ENCODE measurements around the gene CD40. TPM values are rescaled to one million over a fixed set of nuclear protein-coding genes. Genes with fewer than 3 reads are reported as not detected.

CD40 gene
- total RNA-seq (2022; extraction: Qiagen RNA extraction), result 3.5 to 3.8 TPM (median 3.6 TPM) in 5 replicates

GRCh38 chr20:46117704-46118467 is at the start of gene CD40:
Gene CD40 (plus strand): TSS chr20:46118314. CDS start chr20:46118344, 30 bp downstream.

GRCh38 chr20:46089417-46090388 is 28.4 kb upstream of the CD40 start, which contains the start of gene NCOA5:
Gene NCOA5 (minus strand): TSS chr20:46089962. CDS start chr20:46079424, 10,538 bp downstream.

Other genes with a start within 250 kb of the CD40 start
- 5.1 to 7.0 TPM (median 6.9 TPM) in 5 replicates for gene ZSWIM1, start 237.1 kb upstream of the CD40 start, total RNA-seq (2022; extraction: Qiagen RNA extraction)
- gene SPATA25, start 230.7 kb upstream of the CD40 start, total RNA-seq (2022; extraction: Qiagen RNA extraction), result 0.34 to 0.57 TPM (median 0.49 TPM) in 4 of 5 replicates, not detected in the other
- gene NEURL2, start 227.1 kb upstream of the CD40 start, total RNA-seq (2022; extraction: Qiagen RNA extraction), result 0.64 to 1.2 TPM (median 0.97 TPM) in 5 replicates
- gene CTSA, start 227.0 kb upstream of the CD40 start, total RNA-seq (2022; extraction: Qiagen RNA extraction), result 87.0 to 127 TPM (median 115 TPM) in 5 replicates
- 1.6 to 1.8 TPM (median 1.6 TPM) in 5 replicates for gene PLTP, start 206.2 kb upstream of the CD40 start, total RNA-seq (2022; extraction: Qiagen RNA extraction)
- 24.6 to 32.6 TPM (median 31.8 TPM) in 5 replicates for gene PCIF1, start 183.6 kb upstream of the CD40 start, total RNA-seq (2022; extraction: Qiagen RNA extraction)
- gene ZNF335, start 146.1 kb upstream of the CD40 start, total RNA-seq (2022; extraction: Qiagen RNA extraction), result 5.9 to 9.5 TPM (median 9.1 TPM) in 5 replicates
- 0.21 to 0.66 TPM (median 0.38 TPM) in 5 replicates for gene MMP9, start 109.4 kb upstream of the CD40 start, total RNA-seq (2022; extraction: Qiagen RNA extraction)
- 13.5 to 16.4 TPM (median 13.9 TPM) in 5 replicates for gene SLC12A5, start 89.1 kb upstream of the CD40 start, total RNA-seq (2022; extraction: Qiagen RNA extraction)
- 17.6 to 27.3 TPM (median 22.9 TPM) in 5 replicates for gene NCOA5, start 28.4 kb upstream of the CD40 start, total RNA-seq (2022; extraction: Qiagen RNA extraction)
- 0.04 to 0.05 TPM (median 0.04 TPM) in 3 of 5 replicates, not detected in the others for gene CDH22, start 190.2 kb downstream of the CD40 start, total RNA-seq (2022; extraction: Qiagen RNA extraction)